Ovary (tissue), 9 donors: ENCODE measurements around the gene RERE. TPM values are rescaled to one million over a fixed set of nuclear protein-coding genes. Genes with fewer than 3 reads are reported as not detected.

Source experiments
- DNase-seq, 5 donors: peaks; one replicate each; pipeline ENCODE4 v3.0.0-alpha.2; 2019 to 2020
- H3K27ac ChIP-seq, 2 donors: fragments of 200-600 bp; one replicate each; pipeline versions ENCODE4 v1.5.1 to v1.8.0; 2019 to 2022
- H3K27me3 ChIP-seq: fragments of 200-600 bp; one replicate; pipeline ENCODE4 v1.8.0; 2022
- H3K36me3 ChIP-seq: fragments of 200-600 bp; sonication (generic); one replicate; pipeline ENCODE4 v1.5.1; 2019
- H3K4me1 ChIP-seq: one replicate; pipeline ENCODE4 v1.8.1; 2013; ENCODE audit warnings: mild to moderate bottlenecking, moderate library complexity; ENCODE audit not compliant: insufficient read depth
- H3K4me3 ChIP-seq: fragments of 200-600 bp; sonication (generic); one replicate; pipeline ENCODE4 v1.5.1; 2017
- H3K9me3 ChIP-seq, 2 donors: fragments of 200-600 bp in 1 of 2; sonication (generic) in 1 of 2; one replicate each; pipeline versions ENCODE4 v1.5.1 to v1.8.1; 2013 to 2019; ENCODE audit warnings: mild to moderate bottlenecking in 1 of 2, moderate library complexity in 1 of 2
- CTCF ChIP-seq, 3 donors: fragments of 450-650 bp in 2 of 3; fragments of 200-600 bp in 1 of 3; IDR thresholded peaks; one replicate each; pipeline versions ENCODE4 v1.5.1 to v1.8.0; 2016 to 2022; ENCODE audit warnings: antibody characterized with exemption in 3 of 3, mild to moderate bottlenecking in 1 of 3
- EP300 ChIP-seq: sonication (generic); formaldehyde crosslinking; IDR thresholded peaks from one replicate; pipeline ENCODE4 v1.6.1; 2017; ENCODE audit warnings: antibody characterized with exemption
- POLR2A ChIP-seq: fragments of 450-650 bp; IDR thresholded peaks from one replicate; pipeline ENCODE4 v1.6.1; 2017; ENCODE audit warnings: antibody characterized with exemption, mild to moderate bottlenecking, moderate library complexity
- WGBS, 3 donors: extraction: QIAGEN DNeasy Blood & Tissue Kit in 1 of 3; methylation state at CpG; one replicate each; pipeline versions ENCODE4 v1.1.5 to v1.1.7; 2013 to 2017; 5-methylcytosine and 5-hydroxymethylcytosine counted together
- intact Hi-C, 4 donors: fragments of 100-400 bp; cut with DNase I; formaldehyde crosslinking; loops; one replicate each; pipeline versions ENCODE4 v1.11.0 to v1.15.1; 2022 to 2023
- polyA plus RNA-seq, 2 donors: library from polyadenylated mRNA; stranded (reverse); fragments of 200-250 nt in 1 of 2; fragments of 350-450 nt in 1 of 2; fragmentation: Illumina TruSeq in 1 of 2; extraction: RNeasy Lipid Tissue Mini Kit (QIAGEN cat#74804) in 1 of 2; gene quantifications; one replicate each; pipeline ENCODE4 v1.2.3, GENCODE V29; 2013 to 2014
- total RNA-seq, 7 donors: library from RNA; depleted of rRNA in 2 of 7; stranded (reverse); fragments of >200 nt in 2 of 7; fragmentation: NEBNext Ultra II Directional in 3 of 7; extraction: Animal tissue kit (Norgen Biotek cat#: 25700) in 3 of 7; gene quantifications; one replicate each; pipeline versions ENCODE4 v1.1.0 to v1.2.4, GENCODE V29; 2016 to 2023
- donor health status: DM: no; HTN: no; CAD: no; lungs with moderate emphysema.
- donor health status: DM: no; HTN: no; CAD: no.
- donor health status: Bipolar disorder and iron deficiency.
- donor health status: DM: yes; HTN: yes; CAD: no.
- donor health status: DM: no; HTN: no; CAD: no.
- donor health status: DM: yes; HTN: yes; CAD: no.

The RERE gene
- total and polyA plus RNA-seq, 9 donors, result 36.7 to 119 (median 114) TPM

DNA sequence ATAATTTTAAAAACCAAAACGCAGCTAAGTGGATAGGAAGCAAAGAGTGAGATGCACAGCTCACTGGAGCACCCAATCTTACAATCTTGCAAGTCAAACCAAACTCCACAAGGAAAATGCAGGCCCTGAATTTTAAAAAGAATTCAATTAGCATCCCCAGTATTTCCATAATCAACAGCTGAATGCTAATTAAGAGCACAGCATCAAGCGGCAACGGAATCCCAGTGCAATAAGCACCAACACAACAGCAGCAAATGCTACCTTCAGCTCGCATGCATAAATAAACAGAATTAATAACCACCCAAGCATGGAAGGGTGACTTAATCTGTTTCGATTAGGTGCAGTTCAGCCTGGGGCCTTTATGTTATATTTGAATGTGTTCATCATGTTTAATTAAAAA, 356.7 kb downstream of the RERE start:
- no peak for TF ChIP-seq CTCF (IDR thresholded peaks at IDR 0.05)
- TF ChIP-seq POLR2A, result no peak
- TF ChIP-seq EP300, result no peak
- no peaks in the 10 kb centered on the region for H3K9me3 ChIP-seq
- WGBS, 3 donors, result 82 to 90% (median 87%) methylated on average over 5 of the region's 5 CpGs
- H3K4me1 ChIP-seq, result peaks cover 24% of the 10 kb centered on the region
- no peak overlapping the region for H3K4me3 ChIP-seq
- no peak for DNase-seq
- no peak overlapping the region for H3K27ac ChIP-seq
- no peaks in the 10 kb centered on the region for H3K36me3 ChIP-seq
- intact Hi-C loops, result loop anchor here in 1 of 4 donors (10.0 kb wide), 1 partner anchor 204 kb away; no protein-coding TSS in a partner anchor
- no peaks in the 10 kb centered on the region for H3K27me3 ChIP-seq

- Histone ChIP-seq H3K9me3 (no peaks in the 10 kb centered on the region), H3K27me3 (no peaks in the 10 kb centered on the region), H3K4me3 (no peak overlapping the region), H3K4me1 (peaks cover 23% of the 10 kb centered on the region), H3K36me3 (no peaks in the 10 kb centered on the region), H3K27ac (no peak overlapping the region)
- intact Hi-C loops, result loop anchor here in 1 of 4 donors (10.0 kb wide), 1 partner anchor 205 kb away; no protein-coding TSS in a partner anchor
- TF ChIP-seq EP300 (no peak), CTCF (IDR thresholded peaks at IDR 0.05) (no peak), POLR2A (no peak)
- 25 to 47% (median 36%) methylated on average over 4 of the region's 4 CpGs for WGBS, 3 donors
- DNase-seq, result no peak
Observed at GRCh38 chr1:8460132-8460544, 357.3 kb downstream of the RERE start.

DNA sequence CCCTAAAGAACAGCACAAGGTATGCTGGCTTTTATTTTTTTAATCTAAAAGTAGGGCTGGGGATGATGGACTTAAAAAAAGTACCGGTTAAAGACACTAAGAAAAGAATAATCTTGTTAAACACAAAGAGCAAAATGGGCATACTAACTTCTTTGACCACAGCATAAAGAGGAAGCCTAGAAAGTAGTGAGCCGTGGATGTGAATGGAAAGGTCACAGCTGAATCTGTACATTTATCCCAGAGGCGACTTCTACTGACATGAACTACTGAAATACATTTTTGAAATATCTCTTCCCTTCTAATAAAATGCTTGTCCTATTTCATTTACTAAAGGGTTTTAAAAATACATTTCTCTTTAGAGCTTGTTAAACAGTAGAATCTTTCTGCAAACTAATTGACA, 358.8 kb downstream of the RERE start:
- WGBS, 3 donors, result 90 to 95% (median 94%) methylated on average over 3 of the region's 3 CpGs
- Histone ChIP-seq H3K9me3 (no peaks in the 10 kb centered on the region), H3K36me3 (no peaks in the 10 kb centered on the region), H3K27ac (no peak overlapping the region), H3K4me1 (peaks cover 17% of the 10 kb centered on the region), H3K4me3 (no peak overlapping the region), H3K27me3 (no peaks in the 10 kb centered on the region)
- TF ChIP-seq EP300 (no peak), CTCF (IDR thresholded peaks at IDR 0.05) (no peak), POLR2A (no peak)
- intact Hi-C loops, result loop anchor here in 1 of 4 donors (5.0 kb wide), 1 partner anchor 1726 kb away; no protein-coding TSS in a partner anchor
- no peak for DNase-seq

DNA sequence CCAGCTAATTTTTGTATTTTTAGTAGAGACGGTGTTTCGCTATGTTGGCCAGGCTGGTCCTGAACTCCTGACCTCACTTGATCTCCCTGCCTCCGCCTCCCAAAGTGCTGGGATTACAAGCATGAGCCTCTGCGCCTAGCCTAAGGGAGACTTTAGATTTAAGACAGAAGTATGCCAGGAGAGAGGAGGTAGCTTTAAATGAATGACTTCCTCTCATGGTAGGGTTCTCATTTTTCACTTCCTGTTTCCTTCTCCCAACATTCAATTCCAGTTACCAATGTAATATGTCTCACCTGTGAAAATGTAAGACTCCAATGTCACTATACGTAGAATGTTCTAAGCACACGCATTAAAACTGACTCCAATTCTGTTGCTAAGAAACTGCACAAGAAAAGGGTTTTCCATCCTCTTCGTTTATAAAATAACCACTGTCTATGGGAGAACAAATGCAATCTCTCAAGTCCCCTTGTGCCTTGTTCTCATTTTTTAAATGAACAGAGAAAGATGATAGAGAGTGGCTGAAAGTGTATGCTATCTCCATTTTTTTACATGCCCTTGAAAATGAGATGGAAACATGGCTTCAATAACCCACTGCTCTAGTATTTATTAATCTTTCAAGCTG, 359.6 kb downstream of the RERE start:
- H3K27me3 ChIP-seq, result no peaks in the 10 kb centered on the region
- H3K4me1 ChIP-seq, result peaks cover 16% of the 10 kb centered on the region
- no peak overlapping the region for H3K27ac ChIP-seq
- no peak for TF ChIP-seq POLR2A
- no peak for TF ChIP-seq CTCF (IDR thresholded peaks at IDR 0.05)
- TF ChIP-seq EP300, result no peak
- no peak overlapping the region for H3K4me3 ChIP-seq
- WGBS, 3 donors, result 86 to 89% (median 86%) methylated on average over 7 of the region's 7 CpGs
- H3K36me3 ChIP-seq, result no peaks in the 10 kb centered on the region
- H3K9me3 ChIP-seq, result no peaks in the 10 kb centered on the region
- DNase-seq, result no peak
- intact Hi-C loops, result loop anchor here in 1 of 4 donors (5.0 kb wide), 1 partner anchor 1726 kb away; no protein-coding TSS in a partner anchor
